GM12873 (cell line): ENCODE results near the gene AFG1L.

ENCODE experiments used
- CTCF ChIP-seq: IDR thresholded peaks from 2 replicates; pipeline ENCODE4 v1.5.1; 2012; ENCODE audit warnings: low read depth, mild to moderate bottlenecking, moderate library complexity, low read length, control low read depth; ENCODE audit not compliant: insufficient read depth; ENCODE audit errors: missing control alignments

The AFG1L gene

GRCh38 chr6:108541843-108542759, 247.2 kb downstream of the AFG1L start:
- TF ChIP-seq CTCF: peak; percentile 83

GRCh38 chr6:108543175-108543940, 248.5 kb downstream of the AFG1L start:
- TF ChIP-seq CTCF: no peak

- no peak for TF ChIP-seq CTCF
These were observed 249.8 kb downstream of the AFG1L start for GRCh38 chr6:108544606-108545005.

GRCh38 chr6:108546079-108547049, 251.5 kb downstream of the AFG1L start:
- no peak for TF ChIP-seq CTCF

GRCh38 chr6:108549241-108549640, 254.4 kb downstream of the AFG1L start:
- no peak for TF ChIP-seq CTCF

- no peak for TF ChIP-seq CTCF
These were observed 254.9 kb downstream of the AFG1L start for GRCh38 chr6:108549741-108550140.
